Neural cell (in vitro differentiated cells): Measurements from ENCODE around the gene COL25A1.

Experiments
- CTCF ChIP-seq: fragments of 450-650 bp; IDR thresholded peaks from 2 replicates; pipeline ENCODE4 v1.5.1; 2014; ENCODE audit warnings: antibody characterized with exemption, mild to moderate bottlenecking, moderate library complexity; ENCODE audit not compliant: poor library complexity, severe bottlenecking
- EZH2 ChIP-seq: fragments of 200-600, 300-800 bp; shearing (Covaris generic), sonication (generic); IDR thresholded peaks from 2 replicates; pipeline ENCODE4 v1.6.1; 2014; ENCODE audit warnings: antibody characterized with exemption, low read length, borderline replicate concordance, mild to moderate bottlenecking; ENCODE audit not compliant: insufficient read depth, poor library complexity, severe bottlenecking
- POLR2AphosphoS5 ChIP-seq: IDR thresholded peaks from 2 replicates; pipeline ENCODE4 v1.6.1; 2012
- RAD21 ChIP-seq: fragments of 450-650 bp; conservative IDR thresholded peaks from 2 replicates; pipeline ENCODE4 v1.6.1; 2014; ENCODE audit warnings: antibody characterized with exemption, mild to moderate bottlenecking, moderate library complexity
- TAF1 ChIP-seq: IDR thresholded peaks from 2 replicates; pipeline ENCODE4 v1.6.1; 2012; ENCODE audit warnings: low read depth

- no peak for TF ChIP-seq CTCF
- TF ChIP-seq EZH2 = no peak
- no peak for TF ChIP-seq RAD21
- TF ChIP-seq POLR2AphosphoS5 = no peak
- TF ChIP-seq TAF1 = no peak
These were observed 449.8 kb downstream of the COL25A1 start for GRCh38 chr4:108852691-108853090.
